NT2/D1 (cell line): ENCODE results near the gene USP20.

ENCODE experiments used
- SUZ12 ChIP-seq: IDR thresholded peaks from 2 replicates; pipeline ENCODE4 v1.6.1; 2011; ENCODE audit not compliant: insufficient read length, insufficient read depth; ENCODE audit errors: extremely low read depth
- YY1 ChIP-seq: IDR thresholded peaks from 2 replicates; pipeline ENCODE4 v1.6.1; 2011; ENCODE audit not compliant: insufficient read length, insufficient read depth
- ZNF274 ChIP-seq: IDR thresholded peaks from 2 replicates; pipeline ENCODE4 v1.6.1; 2011; ENCODE audit warnings: mild to moderate bottlenecking, low read depth, low read length

- TF ChIP-seq SUZ12 (no peak), YY1 (no peak), ZNF274 (no peak)
Measured at GRCh38 chr9:129853614-129854013, 18.4 kb downstream of the USP20 start.
